HepG2 (cell line): ENCODE data around the gene MTIF3. TPM values are rescaled to one million over a fixed set of nuclear protein-coding genes. Genes with fewer than 3 reads are reported as not detected.

ENCODE experiments used
- BCL3 ChIP-seq: sonication (generic); formaldehyde crosslinking; IDR thresholded peaks from 2 replicates; pipeline ENCODE4 v1.5.1; 2020; ENCODE audit warnings: mild to moderate bottlenecking, missing genetic modification reagents, moderate library complexity
- CHD2 ChIP-seq: IDR thresholded peaks from 2 replicates; pipeline ENCODE4 v1.6.1; 2011; ENCODE audit warnings: low read depth, low read length, improper control_type of control experiment
- ESRRA ChIP-seq: sonication (generic); formaldehyde crosslinking; IDR thresholded peaks from 2 replicates; pipeline ENCODE4 v1.5.1; 2020; ENCODE audit warnings: mild to moderate bottlenecking, low read depth, missing genetic modification reagents
- FOXJ3 ChIP-seq: sonication (generic); formaldehyde crosslinking; IDR thresholded peaks from 2 replicates; pipeline ENCODE4 v1.4.0; 2020; ENCODE audit warnings: missing genetic modification reagents, mild to moderate bottlenecking, borderline replicate concordance
- GABPA ChIP-seq, 2 experiments: IDR thresholded peaks; 2 replicates each; pipeline ENCODE4 v1.6.1; 2011 to 2016; ENCODE audit warnings: low read depth in 2 of 2, low read length in 1 of 2, missing biosample characterization in 1 of 2, missing genetic modification characterization in 1 of 2
- GABPB1 ChIP-seq: IDR thresholded peaks from 2 replicates; pipeline ENCODE4 v1.6.1; 2016; ENCODE audit warnings: mild to moderate bottlenecking, missing genetic modification reagents, moderate library complexity, missing compliant biosample characterization
- HMGA1 ChIP-seq: sonication (generic); formaldehyde crosslinking; conservative IDR thresholded peaks from 2 replicates; pipeline ENCODE4 v1.4.0; 2020; ENCODE audit warnings: missing genetic modification reagents
- HNF1A ChIP-seq, 2 experiments: sonication (generic) in 1 of 2; formaldehyde crosslinking in 1 of 2; IDR thresholded peaks; 2 replicates each; pipeline versions ENCODE4 v1.4.0 to v1.6.1; 2016 to 2020; ENCODE audit warnings: borderline replicate concordance in 1 of 2, low read depth in 1 of 2, mild to moderate bottlenecking in 1 of 2, missing genetic modification reagents in 1 of 2
- HNF4A ChIP-seq: sonication (generic); formaldehyde crosslinking; IDR thresholded peaks from 2 replicates; pipeline ENCODE4 v1.4.0; 2020; ENCODE audit warnings: missing genetic modification reagents
- JUN ChIP-seq: sonication (generic); formaldehyde crosslinking; IDR thresholded peaks from 2 replicates; pipeline ENCODE4 v1.4.0; 2020; ENCODE audit warnings: mild to moderate bottlenecking, missing genetic modification reagents
- KAT2B ChIP-seq: fragments of 150-350 bp; IDR thresholded peaks from 2 replicates; pipeline ENCODE4 v1.6.1; 2014; ENCODE audit warnings: low read depth, low read length, borderline replicate concordance
- NFYB ChIP-seq: sonication (generic); formaldehyde crosslinking; IDR thresholded peaks from 2 replicates; pipeline ENCODE4 v1.4.0; 2020; ENCODE audit warnings: missing genetic modification reagents
- SNRNP70 ChIP-seq: fragments of 200-400 bp; formaldehyde crosslinking; IDR thresholded peaks from 2 replicates; pipeline ENCODE4 v1.6.1; 2017; ENCODE audit warnings: mild to moderate bottlenecking, low read depth, low read length, moderate library complexity
- U2AF2 ChIP-seq: fragments of 200-400 bp; formaldehyde crosslinking; IDR thresholded peaks from 2 replicates; pipeline ENCODE4 v1.6.1; 2017; ENCODE audit warnings: low read depth, mild to moderate bottlenecking, low read length
- ZFP36L1 ChIP-seq: sonication (generic); formaldehyde crosslinking; IDR thresholded peaks from 2 replicates; pipeline ENCODE4 v1.8.0; 2022; ENCODE audit warnings: mild to moderate bottlenecking, missing genetic modification reagents, moderate library complexity
- ZMAT5 ChIP-seq: sonication (generic); formaldehyde crosslinking; IDR thresholded peaks from 2 replicates; pipeline ENCODE4 v1.5.0; 2020; ENCODE audit warnings: mild to moderate bottlenecking, low read depth, missing genetic modification reagents, borderline replicate concordance
- ZNF230 ChIP-seq: sonication (generic); formaldehyde crosslinking; IDR thresholded peaks from 2 replicates; pipeline ENCODE4 v1.4.0; 2020; ENCODE audit warnings: mild to moderate bottlenecking, missing genetic modification reagents
- ZNF546 ChIP-seq: sonication (generic); formaldehyde crosslinking; conservative IDR thresholded peaks from 2 replicates; pipeline ENCODE4 v1.8.1; 2023; ENCODE audit warnings: mild to moderate bottlenecking, missing genetic modification reagents
- ZNF556 ChIP-seq: sonication (generic); formaldehyde crosslinking; IDR thresholded peaks from 2 replicates; pipeline ENCODE4 v1.4.0; 2020; ENCODE audit warnings: mild to moderate bottlenecking, missing genetic modification reagents, borderline replicate concordance
- ZNF558 ChIP-seq: sonication (generic); formaldehyde crosslinking; IDR thresholded peaks from 2 replicates; pipeline ENCODE4 v1.9.0; 2022; ENCODE audit warnings: mild to moderate bottlenecking, missing genetic modification reagents, borderline replicate concordance
- ZNF569 ChIP-seq: sonication (generic); formaldehyde crosslinking; IDR thresholded peaks from 2 replicates; pipeline ENCODE4 v1.5.0; 2020; ENCODE audit warnings: mild to moderate bottlenecking, missing genetic modification reagents, moderate library complexity, borderline replicate concordance
- ZNF709 ChIP-seq: sonication (generic); formaldehyde crosslinking; IDR thresholded peaks from 2 replicates; pipeline ENCODE4 v1.5.0; 2020; ENCODE audit warnings: mild to moderate bottlenecking, missing genetic modification reagents
- ZNF878 ChIP-seq: sonication (generic); formaldehyde crosslinking; IDR thresholded peaks from 2 replicates; pipeline ENCODE4 v1.8.1; 2023; ENCODE audit warnings: mild to moderate bottlenecking, missing genetic modification reagents, moderate library complexity
- polyA plus RNA-seq, 8 experiments: library from polyadenylated mRNA; depleted of rRNA in 3 of 8; stranded (reverse) in 7 of 8; unstranded in 1 of 8; fragments of >200 nt; fragmentation: Illumina TruSeq in 4 of 8; extraction: Trizol in 4 of 8; gene quantifications; 2 replicates each; pipeline versions ENCODE4 v1.2.1 to v1.2.3, GENCODE V29; 2011 to 2016; ENCODE audit warnings: low read depth in 4 of 8, missing spikeins in 1 of 8, mixed read lengths in 1 of 8; ENCODE audit not compliant: insufficient read depth in 1 of 8
- total RNA-seq, 5 experiments: library from RNA; depleted of rRNA; stranded (reverse); fragments of >200 nt; fragmentation: Illumina TruSeq; extraction: Trizol; gene quantifications; 2 replicates each; pipeline ENCODE4 v1.2.3, GENCODE V29; 2016; ENCODE audit warnings: low read depth in 1 of 5

The MTIF3 gene
- total and polyA plus RNA-seq, 2 of the 13 experiments (the other 11 are each of a cell fraction or from before 2014, with no cell fraction given) = 33.7 to 40.6 TPM

- TF ChIP-seq HNF1A (IDR thresholded peaks at IDR 0.05; ENCODE audit: low read depth) (no peak), HNF1A (CRISPR knock-in tag; IDR thresholded peaks at IDR 0.05; ENCODE audit: borderline replicate concordance) (peak; percentile 81; the same call in 1 of the 2 replicates), ZNF709 (CRISPR knock-in tag) (no peak; the same call in 1 of the 2 replicates), ZMAT5 (CRISPR knock-in tag) (no peak), ZNF569 (CRISPR knock-in tag) (no peak), ESRRA (CRISPR knock-in tag) (no peak; the same call in 1 of the 2 replicates), FOXJ3 (peak; percentile 62; the same call in 1 of the 2 replicates), ZNF230 (CRISPR knock-in tag) (peak; percentile 97; the same call in 1 of the 2 replicates), KAT2B (no peak), HNF4A (CRISPR knock-in tag) (no peak; the same call in 1 of the 2 replicates), ZNF556 (CRISPR knock-in tag) (peak; percentile 63; the same call in 1 of the 2 replicates), JUN (peak; percentile 60; the same call in 1 of the 2 replicates), CHD2 (no peak), ZNF558 (0 out of 2 replicates have a peak, but pooled peaks have one; percentile 31), GABPA (IDR thresholded peaks at IDR 0.05; ENCODE audit: low read depth, low read length) (peak; percentile 50), GABPA (CRISPR knock-in tag; IDR thresholded peaks at IDR 0.05; ENCODE audit: low read depth) (peak; percentile 87), ZNF878 (0 out of 2 replicates have a peak, but pooled peaks have one; percentile 65), GABPB1 (CRISPR knock-in tag) (peak; percentile 93), U2AF2 (no peak), HMGA1 (CRISPR knock-in tag) (no peak), NFYB (CRISPR knock-in tag) (no peak; the same call in 1 of the 2 replicates), SNRNP70 (no peak), ZNF546 (peak; percentile 72; the same call in 1 of the 2 replicates), BCL3 (CRISPR knock-in tag) (peak; percentile 92), ZFP36L1 (CRISPR knock-in tag) (peak; percentile 84; the same call in 1 of the 2 replicates)
Observed at GRCh38 chr13:27449936-27450828, at the start of gene MTIF3 (continued).
